Measurements from ENCODE around the gene ECPAS. TPM values are rescaled to one million over a fixed set of nuclear protein-coding genes. Genes with fewer than 3 reads are reported as not detected.
A peak's percentile ranks its signal among the peaks of the same experiment; 100 is the strongest.
"Not testable (repeated sequence)": the region's sequence is repeated elsewhere in the genome, so short reads cannot be mapped to it uniquely, and the experiment has no call there.

ECPAS gene
- total RNA-seq, 1 donor from 2014 or later = 81.5 TPM

DNA sequence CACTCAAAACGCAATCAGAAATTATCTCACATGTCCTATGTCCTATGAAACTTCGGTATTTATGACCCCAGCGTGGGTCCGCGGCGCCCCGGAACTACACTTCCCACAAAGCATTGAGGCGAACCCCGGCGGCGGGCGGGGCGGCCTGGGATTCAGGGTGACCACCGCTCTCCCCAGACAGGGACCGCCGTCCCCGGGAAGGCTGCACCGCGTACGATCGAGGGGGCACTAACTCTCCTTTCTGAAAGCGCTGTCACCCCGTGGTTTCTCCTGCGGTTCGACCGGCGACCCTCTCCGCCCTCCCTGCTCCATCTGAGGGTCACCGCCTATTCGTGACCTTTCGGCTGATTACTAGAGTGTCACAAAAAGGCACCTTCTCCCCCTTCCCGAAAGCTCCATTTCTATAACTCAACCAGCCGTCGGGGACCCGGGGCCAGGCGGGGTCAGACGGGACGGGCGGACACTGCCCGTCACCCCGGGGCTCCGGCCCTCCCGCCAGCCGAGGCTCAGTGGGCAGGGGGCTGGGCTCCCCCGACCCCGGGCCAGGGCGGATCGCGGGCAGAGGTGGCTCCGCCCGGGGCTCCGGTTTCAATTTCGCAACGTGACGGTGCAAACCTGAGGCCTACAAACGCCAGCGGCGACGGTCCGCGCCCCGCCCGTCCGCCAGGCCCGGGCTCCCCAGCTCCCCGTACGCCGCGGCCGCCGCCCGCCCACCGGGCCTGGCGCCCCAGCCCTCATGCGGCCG lies 1.3 kb downstream of the ECPAS start:
- intact Hi-C loops (cut with DNase I) = no loop called here
- peak; percentile 89 for DNase-seq (ENCODE audit: low spot score)

DNA sequence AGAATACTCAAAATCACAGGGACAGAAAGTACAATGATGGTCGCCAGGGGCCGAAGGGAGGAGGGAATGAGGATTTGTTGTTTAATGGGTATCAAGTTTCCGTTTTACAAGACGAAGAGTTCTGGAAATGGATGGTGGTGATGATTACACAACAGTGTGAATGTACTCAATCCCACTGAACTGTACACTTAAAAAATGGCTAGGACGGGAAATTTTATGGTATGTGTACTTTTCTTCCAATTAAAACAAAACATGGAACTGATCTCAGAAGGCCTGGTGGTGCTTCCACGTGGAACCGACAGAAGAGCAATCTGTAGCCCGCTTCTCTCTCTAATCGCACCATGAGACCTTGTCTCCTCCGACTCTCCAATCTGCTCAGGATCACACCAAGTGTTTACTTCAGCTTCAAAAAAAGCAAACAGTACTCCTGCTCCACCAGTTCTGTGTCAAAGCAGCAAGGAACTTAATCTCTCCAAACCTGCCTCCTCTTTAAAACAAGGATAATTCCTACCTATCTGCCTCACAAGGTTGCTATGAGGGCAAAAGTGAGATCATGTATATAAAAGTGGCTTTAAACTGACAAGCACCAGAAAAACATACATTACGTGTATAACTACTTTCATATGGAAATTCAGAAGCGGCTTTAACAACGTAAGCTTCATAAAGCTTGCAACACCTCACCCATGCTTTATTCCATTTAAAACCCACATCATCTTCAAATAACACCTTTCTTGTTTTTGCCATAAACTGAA lies 2.1 kb downstream of the ECPAS start:
- intact Hi-C loops (cut with DNase I) = no loop called here
- DNase-seq (ENCODE audit: low spot score) = no peak

DNA sequence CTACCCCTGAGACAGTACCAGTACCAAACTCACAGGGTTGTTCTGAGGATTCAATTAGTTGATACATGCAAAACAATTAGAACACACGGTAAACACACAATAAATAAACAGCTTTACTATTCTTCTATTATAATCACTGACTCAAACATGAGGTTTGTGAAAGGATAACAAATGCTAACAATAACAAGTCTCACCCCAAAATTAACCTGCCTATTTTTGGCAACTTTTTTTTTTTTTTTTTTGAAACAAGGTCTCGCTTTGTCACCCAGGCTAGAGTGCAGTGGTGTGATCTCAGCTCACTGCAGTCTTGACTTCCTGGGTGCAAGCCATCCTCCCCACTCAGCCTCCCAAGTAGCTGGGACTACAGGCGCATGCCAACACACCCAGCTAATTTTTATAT lies 6.5 kb downstream of the ECPAS start:
- no peak for DNase-seq (ENCODE audit: low spot score)
- intact Hi-C loops (cut with DNase I) = no loop called here

DNA sequence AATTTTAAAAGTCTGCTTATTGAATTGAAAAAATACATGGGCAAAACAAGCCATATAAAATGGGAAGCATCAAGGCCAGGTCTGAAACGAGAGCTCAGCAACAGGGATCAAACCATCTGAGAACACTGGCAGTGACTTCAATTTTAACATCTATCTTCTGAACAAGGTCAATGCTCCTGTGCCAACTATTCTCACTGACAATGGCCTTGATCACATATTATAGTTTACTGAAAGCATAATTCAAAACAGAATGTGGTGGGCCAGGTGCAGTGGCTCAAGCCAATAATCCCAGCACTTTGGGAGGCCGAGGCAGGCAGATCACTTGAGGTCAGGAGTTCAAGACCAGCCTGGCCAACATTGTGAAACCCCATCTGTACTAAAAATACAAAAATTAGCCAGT lies 9.0 kb downstream of the ECPAS start:
- intact Hi-C loops (cut with DNase I) = no loop called here
- no peak for DNase-seq (ENCODE audit: low spot score)

DNA sequence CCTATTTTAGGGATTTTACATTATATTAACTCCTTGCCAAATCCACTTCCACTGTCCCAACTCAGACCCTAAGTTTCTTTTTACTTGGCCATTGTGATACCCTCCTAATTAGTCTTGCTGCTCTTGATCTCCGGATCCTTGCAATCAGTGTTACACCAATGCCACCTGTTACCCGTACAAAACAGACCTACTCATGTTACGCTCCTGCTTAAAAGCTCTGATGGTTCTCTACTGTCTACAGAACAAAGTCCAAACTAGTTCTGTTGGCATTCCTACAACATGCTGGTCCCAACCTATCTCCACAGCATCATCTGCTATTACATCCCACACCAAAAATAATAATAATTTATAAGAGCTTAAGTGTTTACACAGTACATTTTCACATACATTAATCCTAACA lies 9.8 kb downstream of the ECPAS start:
- intact Hi-C loops (cut with DNase I) = no loop called here
- DNase-seq (ENCODE audit: low spot score) = no peak

DNA sequence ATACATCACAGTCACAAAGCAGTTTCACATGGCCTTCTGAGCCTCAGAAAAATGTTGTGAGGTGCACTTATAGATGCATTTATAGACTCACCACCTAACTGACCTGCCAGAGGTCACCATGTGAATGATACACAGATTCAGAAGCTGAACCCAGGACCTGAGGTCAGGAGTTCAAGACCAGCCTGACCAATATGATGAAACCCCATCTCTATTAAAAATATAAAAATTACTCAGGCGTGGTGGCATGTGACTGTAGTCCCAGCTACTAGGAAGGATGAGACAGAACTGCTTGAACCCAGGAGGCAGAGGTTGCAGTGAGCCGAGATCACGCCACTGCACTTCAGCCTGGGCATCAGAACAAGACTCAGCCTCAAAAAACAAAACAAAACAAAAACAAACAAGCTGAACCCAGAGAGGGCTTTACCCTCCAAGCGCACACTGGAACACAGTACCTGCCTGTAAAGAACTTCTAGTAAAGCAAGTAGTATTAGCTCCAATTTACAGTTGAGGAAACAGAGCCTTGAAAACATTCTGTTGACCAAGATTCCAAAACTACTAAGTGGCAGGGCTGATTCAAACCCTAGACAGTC lies 16.3 kb downstream of the ECPAS start:
- intact Hi-C loops (cut with DNase I) = no loop called here
- no peak for DNase-seq (ENCODE audit: low spot score)

DNA sequence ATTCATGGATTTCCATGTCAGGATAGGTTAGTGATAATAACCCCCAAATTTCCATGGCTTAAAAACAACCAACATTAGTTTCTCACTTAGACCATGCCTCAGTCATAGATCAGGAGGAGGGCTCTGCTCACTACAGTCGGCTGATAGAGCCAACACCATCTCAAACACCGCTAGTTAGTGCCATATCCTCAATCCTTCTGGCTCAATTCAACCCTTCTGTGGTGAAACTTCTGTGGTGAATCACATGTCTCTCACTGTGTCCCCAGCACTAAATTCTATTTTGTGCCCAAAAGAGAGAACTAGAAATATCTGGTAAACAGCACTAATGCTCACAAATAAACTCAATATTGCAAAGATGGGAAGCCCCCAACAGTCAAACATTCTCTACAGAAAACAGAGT lies 21.1 kb downstream of the ECPAS start:
- DNase-seq (ENCODE audit: low spot score) = no peak
- intact Hi-C loops (cut with DNase I) = no loop called here

DNA sequence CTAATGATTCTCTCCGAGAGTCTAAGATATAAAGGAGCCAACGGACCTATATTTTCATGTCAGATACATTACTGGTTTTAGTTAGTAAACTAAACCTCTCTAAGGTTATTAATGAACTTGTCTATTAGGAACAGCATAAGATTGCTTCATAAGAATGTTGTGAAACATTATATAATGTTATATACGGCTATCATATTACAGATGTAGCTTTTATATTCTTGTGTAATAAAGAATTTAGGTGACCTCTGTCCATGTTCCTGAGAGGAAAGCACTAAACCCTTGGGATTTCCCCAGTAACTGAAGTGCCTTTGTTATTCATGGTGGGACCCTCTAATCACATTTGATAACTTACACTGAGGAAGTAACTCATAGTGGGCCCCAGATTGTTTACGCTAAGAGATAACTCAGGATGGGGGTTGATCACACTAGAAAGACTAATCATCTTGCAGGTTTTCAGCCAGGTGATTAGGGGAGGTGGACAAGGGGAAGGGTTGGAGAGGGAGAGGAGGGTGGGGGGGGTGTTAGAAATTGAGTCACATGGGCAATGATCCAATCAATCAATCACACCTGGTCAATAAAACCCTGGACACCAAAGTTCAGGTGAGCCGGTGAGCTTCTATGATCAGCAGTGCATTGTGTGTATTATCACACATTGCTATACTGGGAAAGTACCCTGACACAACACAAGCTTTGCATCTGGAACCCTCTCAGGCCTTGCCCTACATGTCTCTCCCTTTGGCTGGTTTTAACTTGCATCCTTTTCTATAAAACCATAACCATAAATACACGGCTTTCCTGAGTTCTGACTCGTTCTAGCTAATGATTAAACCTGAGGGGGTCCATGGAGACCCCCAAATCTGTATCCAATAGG lies 25.8 kb downstream of the ECPAS start:
- no peak for DNase-seq (ENCODE audit: low spot score)
- intact Hi-C loops (cut with DNase I) = loop anchor here (10.0 kb wide), 1 partner anchor 66 kb away; the partner anchor contains the start of gene ZNF483

DNA sequence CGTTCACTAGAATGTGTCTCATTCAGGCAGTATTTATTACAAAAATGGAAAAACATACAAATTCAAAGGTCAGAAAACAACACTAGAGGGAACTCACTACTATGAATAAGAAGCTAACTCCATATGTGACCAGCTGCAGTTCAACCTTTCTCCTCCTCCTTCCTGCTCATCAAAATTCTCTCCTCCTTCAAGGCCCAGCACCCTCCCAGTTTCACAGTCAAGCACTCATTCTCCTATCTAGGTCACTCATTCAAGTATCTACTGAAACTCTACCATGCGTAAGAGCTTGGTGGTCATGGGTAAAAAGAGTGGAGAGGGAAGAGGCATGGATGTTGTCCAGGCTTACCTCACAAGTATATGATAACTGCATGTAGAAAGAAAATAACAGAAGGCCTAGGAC lies 27.7 kb downstream of the ECPAS start:
- no peak for DNase-seq (ENCODE audit: low spot score)
- intact Hi-C loops (cut with DNase I) = loop anchor here (10.0 kb wide), 1 partner anchor 68 kb away; the partner anchor contains the start of gene ZNF483

DNA sequence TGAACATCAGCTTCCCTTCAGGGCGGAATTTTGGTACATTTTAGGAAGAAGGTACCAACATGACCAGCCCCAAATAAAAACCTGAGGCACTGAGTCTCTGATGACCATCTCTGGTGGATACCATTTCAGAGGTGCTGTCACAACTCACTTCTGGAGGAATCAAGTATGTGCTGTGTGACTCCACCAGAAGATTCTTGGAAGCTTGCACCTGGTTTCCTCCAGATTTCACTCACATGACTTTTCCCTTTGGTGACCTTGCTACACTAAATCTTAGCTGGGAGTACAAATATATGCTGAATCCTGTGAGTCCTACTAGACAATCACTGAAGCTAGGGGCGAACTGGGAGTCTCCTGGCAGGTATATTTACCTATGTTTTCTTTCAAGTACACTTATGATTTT lies 28.5 kb downstream of the ECPAS start:
- intact Hi-C loops (cut with DNase I) = loop anchor here (10.0 kb wide), 1 partner anchor 69 kb away; the partner anchor contains the start of gene ZNF483

DNA sequence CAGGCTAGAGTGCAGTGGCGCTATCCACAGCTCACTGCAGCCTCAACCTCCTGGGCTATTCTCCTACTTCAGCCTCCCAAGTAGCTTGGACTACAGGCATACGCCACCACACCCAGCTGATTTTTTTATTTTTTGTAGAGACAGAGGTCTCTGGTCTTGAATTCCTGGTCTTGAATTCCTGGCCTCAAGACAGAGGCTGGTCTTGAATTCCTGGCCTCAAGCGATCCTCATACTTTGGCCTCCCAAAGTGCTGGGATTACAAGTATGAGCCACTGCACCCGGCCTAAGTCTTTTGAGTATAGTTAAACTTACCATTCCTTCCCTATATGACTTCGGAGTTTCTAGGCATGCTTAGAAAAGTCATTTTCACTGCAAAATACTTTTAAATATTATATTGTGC lies 29.4 kb downstream of the ECPAS start:
- intact Hi-C loops (cut with DNase I) = loop anchor here (10.0 kb wide), 1 partner anchor 70 kb away; the partner anchor contains the start of gene ZNF483
- DNase-seq (ENCODE audit: low spot score) = no peak

More for the DNA sequence above, 28.5 kb downstream of the ECPAS start:
- DNase-seq (ENCODE audit: low spot score) = no peak

DNA sequence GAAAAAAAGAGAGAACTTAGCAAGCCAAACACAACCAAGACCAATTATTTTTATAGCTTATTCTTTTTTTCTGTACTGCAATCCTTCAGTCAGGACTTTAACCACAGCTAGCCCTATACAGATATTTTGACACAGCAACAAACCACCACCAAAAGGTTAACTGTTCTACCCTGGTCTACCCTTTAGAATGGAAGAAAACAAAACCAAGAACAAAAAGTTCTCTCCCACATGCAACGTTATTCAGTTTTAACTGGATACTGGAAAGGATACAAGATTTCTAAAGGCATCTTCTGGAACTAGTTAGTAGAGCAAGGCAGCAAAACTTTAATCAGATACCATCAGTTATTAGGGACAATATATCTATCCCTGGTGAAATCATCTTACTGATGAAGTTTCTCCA lies 32.6 kb downstream of the ECPAS start:
- no peak for DNase-seq (ENCODE audit: low spot score)
- intact Hi-C loops (cut with DNase I) = loop anchor here (10.0 kb wide), 1 partner anchor 73 kb away; the partner anchor contains the start of gene ZNF483

DNA sequence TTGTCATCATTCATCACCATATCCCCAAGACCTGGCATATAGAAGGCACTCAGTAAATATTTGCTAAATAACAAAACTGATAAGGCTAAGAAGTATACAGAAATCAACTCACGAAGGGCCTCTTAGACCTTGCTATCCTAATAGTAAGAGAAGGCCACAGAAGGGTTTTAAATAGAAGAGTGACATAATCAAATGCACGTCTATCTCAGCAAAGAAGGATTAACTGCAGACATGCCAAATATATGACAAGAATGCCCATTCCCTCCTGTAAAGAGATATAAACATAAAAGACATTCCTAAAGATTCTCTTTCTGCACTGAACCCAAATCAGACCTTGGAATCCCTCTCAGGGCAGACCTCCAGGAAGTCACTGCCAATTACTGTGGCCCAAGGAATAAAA lies 34.1 kb downstream of the ECPAS start:
- intact Hi-C loops (cut with DNase I) = loop anchor here (10.0 kb wide), 1 partner anchor 75 kb away; the partner anchor contains the start of gene ZNF483
- no peak for DNase-seq (ENCODE audit: low spot score)

DNA sequence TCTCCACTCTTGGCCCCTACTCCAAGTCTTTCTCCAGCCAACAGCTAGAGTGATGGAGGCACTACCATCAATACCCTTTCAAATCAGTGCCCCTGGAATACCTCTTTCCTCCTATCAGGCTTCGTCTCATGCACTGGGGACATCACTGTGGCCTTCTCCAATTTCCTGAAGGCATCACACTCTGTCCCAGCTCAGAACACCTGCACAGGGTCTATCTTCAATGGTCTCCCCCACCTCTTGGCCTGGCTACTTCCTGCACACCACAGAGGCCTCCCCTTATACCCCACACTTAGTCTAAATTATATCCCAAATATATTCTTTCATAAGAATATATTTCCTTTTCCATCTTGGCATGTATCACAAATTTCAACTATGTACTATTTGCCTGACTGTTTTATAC lies 34.5 kb downstream of the ECPAS start:
- intact Hi-C loops (cut with DNase I) = loop anchor here (10.0 kb wide), 1 partner anchor 75 kb away; the partner anchor contains the start of gene ZNF483
- no peak for DNase-seq (ENCODE audit: low spot score)

DNA sequence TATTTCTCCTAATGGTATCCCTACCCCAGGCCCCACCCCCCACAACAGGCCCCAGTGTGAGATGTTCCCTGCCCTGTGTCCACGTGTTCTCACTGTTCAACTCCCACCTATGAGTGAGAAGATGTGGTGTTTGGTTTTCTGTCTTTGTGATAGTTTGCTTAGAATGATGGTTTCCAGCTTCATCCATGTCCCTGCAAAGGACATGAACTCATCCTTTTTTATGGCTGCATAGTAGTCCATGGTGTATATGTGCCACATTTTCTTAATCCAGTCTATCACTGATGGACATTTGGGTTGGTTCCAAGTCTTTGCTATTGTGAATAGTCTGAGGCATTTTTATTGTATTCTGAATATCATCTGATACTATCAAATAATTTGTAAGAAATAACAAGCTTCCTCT lies 38.4 kb downstream of the ECPAS start:
- intact Hi-C loops (cut with DNase I); DNase-seq (ENCODE audit: low spot score): not testable (repeated sequence)

DNA sequence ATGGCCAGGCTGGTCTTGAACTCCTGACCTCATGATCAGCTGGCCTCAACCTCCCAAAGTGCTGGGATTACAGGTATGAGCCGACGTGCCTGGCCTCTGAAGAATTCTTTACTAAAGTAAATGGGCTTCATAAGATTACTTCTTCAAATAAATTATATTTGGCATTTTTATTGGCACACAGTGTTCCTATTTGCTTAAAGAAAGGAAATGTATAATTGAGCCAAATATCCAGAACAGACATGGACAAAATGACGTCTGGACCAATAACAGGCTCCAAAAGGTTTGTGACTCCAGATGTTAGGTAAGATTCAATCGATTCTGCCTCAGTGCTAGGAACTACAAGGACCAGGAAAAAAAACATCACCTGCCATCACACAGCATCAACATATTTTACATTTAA lies 40.7 kb downstream of the ECPAS start:
- intact Hi-C loops (cut with DNase I) = no loop called here
- DNase-seq (ENCODE audit: low spot score) = no peak

DNA sequence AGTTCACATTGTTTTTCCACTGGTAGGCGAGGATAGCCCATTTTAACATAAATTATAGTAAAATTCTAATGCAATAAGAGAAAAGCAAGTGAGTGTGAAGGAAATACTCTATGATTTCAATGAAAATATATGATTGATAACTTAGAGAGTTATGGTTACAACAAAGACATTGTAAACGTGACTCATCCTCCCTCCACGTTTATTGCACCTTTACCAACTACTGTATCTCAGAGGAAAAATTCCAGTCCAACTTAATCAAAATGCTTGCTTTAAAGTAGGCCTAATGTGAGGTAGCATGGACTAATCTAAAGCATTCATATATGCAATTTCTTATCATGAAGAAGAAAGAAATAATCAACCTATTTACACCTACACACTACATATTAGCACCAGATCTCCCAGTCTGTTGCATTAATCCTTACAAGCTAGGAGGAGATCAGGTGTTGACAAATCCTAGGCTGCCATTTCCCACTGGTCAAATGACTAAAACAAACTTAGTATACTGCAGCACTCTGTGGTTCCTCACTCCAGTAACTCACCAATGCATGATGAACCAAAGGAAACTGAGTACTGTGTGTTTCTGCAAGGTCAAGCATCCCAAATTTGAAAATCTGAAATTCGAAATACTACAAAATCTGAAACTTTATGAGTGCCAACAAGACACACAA lies 41.7 kb downstream of the ECPAS start:
- DNase-seq (ENCODE audit: low spot score) = no peak
- intact Hi-C loops (cut with DNase I) = no loop called here

DNA sequence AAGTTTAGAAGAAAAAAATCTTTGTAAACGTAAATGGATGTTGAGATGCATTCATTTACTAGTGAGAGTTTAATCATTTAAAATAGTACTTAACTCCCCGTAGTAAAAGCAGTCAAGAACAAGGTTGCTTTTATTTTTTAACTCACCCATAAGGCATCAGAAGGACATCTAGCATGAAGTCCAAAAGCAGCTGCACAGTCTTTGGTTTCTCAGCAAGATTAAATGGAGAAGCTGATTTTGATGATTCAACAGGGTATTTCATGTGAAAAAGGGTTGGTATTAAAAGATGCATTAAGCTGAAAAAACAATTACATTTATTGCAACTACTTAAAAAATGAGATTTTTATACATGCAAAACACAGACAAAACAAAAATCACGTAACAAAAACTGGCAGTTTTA lies 44.0 kb downstream of the ECPAS start:
- intact Hi-C loops (cut with DNase I) = no loop called here
- DNase-seq (ENCODE audit: low spot score) = no peak

Measured in cardiac septum (tissue), 1 donor.